Measurements from ENCODE around the gene CLSTN3. TPM values are rescaled to one million over a fixed set of nuclear protein-coding genes. Genes with fewer than 3 reads are reported as not detected.

The CLSTN3 gene
- total and polyA plus RNA-seq, 2 of the 8 experiments (the other 6 are each of a cell fraction or from before 2014, with no cell fraction given), result 20.4 to 26.3 TPM

- H3K27me3 ChIP-seq (replicated peaks in 1 of 4; ENCODE audit: control insufficient read depth in 3 of 4, extremely low read depth in 1 of 4, insufficient read depth in 3 of 4, low read length in 3 of 4), result peaks cover 0 to 9% (median 5%) of the 10 kb centered on the region in 4 experiments; a peak in 5 of 7 replicates
- no peak overlapping the region for H3K4ac ChIP-seq (replicated peaks; ENCODE audit: insufficient read length, low read depth, low read length)
- no peaks in the 10 kb centered on the region for H4K20me1 ChIP-seq (replicated peaks in 1 of 2; ENCODE audit: control insufficient read depth in 1 of 2, insufficient read depth in 2 of 2, low read length in 2 of 2)
- H3K36me3 ChIP-seq (ENCODE audit: control insufficient read depth in 2 of 4, insufficient read depth in 4 of 4, low read length in 3 of 4), result no peaks in the 10 kb centered on the region
- H3K23me2 ChIP-seq (ENCODE audit: low read depth, low read length), result peaks cover 10% of the 10 kb centered on the region
- peaks cover 0 to 14% (median 3%) of the 10 kb centered on the region in 4 experiments; a peak in 5 of 7 replicates for H3K4me1 ChIP-seq (replicated peaks in 1 of 4; ENCODE audit: control insufficient read depth in 3 of 4, insufficient read depth in 4 of 4, low read length in 3 of 4)
- POLR2A ChIA-PET (ENCODE audit: partially characterized antibody), result interaction anchor here (2.1 to 4.3 kb wide), 3 partner anchors 13 to 182 kb away, joined by 5 to 25 read pairs (median 8); partner anchors contain the start of genes C12orf57, C1RL and RNU7-1
- H4K91ac ChIP-seq (replicated peaks; ENCODE audit: insufficient read length, low read length), result no peak overlapping the region
- no peak overlapping the region for H3K4me3 ChIP-seq (ENCODE audit: extremely low read depth in 1 of 4, insufficient read depth in 2 of 4, low read depth in 3 of 4, low read length in 4 of 4)
- CTCF ChIA-PET (ENCODE audit: partially characterized antibody), result interaction anchor here (1.4 to 9.5 kb wide), 3 partner anchors 13 to 17 kb away, joined by 4 to 67 read pairs (median 34); partner anchors contain the start of gene C1RL
- H2BK120ac ChIP-seq (replicated peaks; ENCODE audit: low read depth, low read length), result no peak overlapping the region
- H3K79me1 ChIP-seq (ENCODE audit: low read depth, low read length), result no peaks in the 10 kb centered on the region
- no peak overlapping the region for H2BK20ac ChIP-seq (ENCODE audit: low read length)
- H2AK5ac ChIP-seq (ENCODE audit: low read depth, low read length), result no peak overlapping the region
- FAIRE-seq (no peak), DNase-seq (ENCODE audit: low read depth in 1 of 2, low spot score in 2 of 2) (no peak)
- no peak overlapping the region for H2AFZ ChIP-seq (ENCODE audit: low read length)
- no peaks in the 10 kb centered on the region for H3K9me3 ChIP-seq (ENCODE audit: insufficient read depth in 2 of 2, low read depth in 1 of 2, low read length in 1 of 2)
- no peak overlapping the region for H3K23ac ChIP-seq (ENCODE audit: insufficient read length)
- no peak overlapping the region for H4K5ac ChIP-seq (ENCODE audit: insufficient read length, low read depth, low read length)
- no peaks in the 10 kb centered on the region for H3K79me2 ChIP-seq (ENCODE audit: control insufficient read depth in 1 of 2, insufficient read depth in 2 of 2, low read length in 2 of 2)
- 85% methylated on average over 4 of the region's 4 CpGs; no CpG with 5 or more reads in 1 of the 2 experiments for WGBS, 2 experiments (ENCODE audit: extremely low coverage in 1 of 2, insufficient coverage in 1 of 2, insufficient read length in 1 of 2, insufficient replicate concordance in 2 of 2, low coverage in 1 of 2, low lambda C conversion rate in 2 of 2, missing lambda C conversion rate in 1 of 2)
- H2BK5ac ChIP-seq (ENCODE audit: low read depth, low read length), result no peak overlapping the region
- H3K27ac ChIP-seq (ENCODE audit: low read depth, low read length), result no peak overlapping the region
- no peak overlapping the region for H4K8ac ChIP-seq (ENCODE audit: extremely low read depth, insufficient read depth, low read length)
- H2BK15ac ChIP-seq (ENCODE audit: low read length), result no peak overlapping the region
- no peak overlapping the region for H3K9ac ChIP-seq (replicated peaks in 1 of 4; ENCODE audit: extremely low read depth in 1 of 4, low read depth in 3 of 4, low read length in 3 of 4)
- no peak overlapping the region for H3K4me2 ChIP-seq (ENCODE audit: insufficient read depth in 1 of 2, low read depth in 2 of 2, low read length in 2 of 2)
- no peak overlapping the region for H2BK12ac ChIP-seq (ENCODE audit: low read depth, low read length)
- no peak overlapping the region for H3K56ac ChIP-seq (replicated peaks; ENCODE audit: insufficient read length, low read depth, low read length)
- H3K14ac ChIP-seq (ENCODE audit: insufficient read length), result no peak overlapping the region
- no peak overlapping the region for H3K18ac ChIP-seq (ENCODE audit: extremely low read depth, low read length)
- no peak for TF ChIP-seq CTBP2 (IDR thresholded peaks at IDR 0.05; ENCODE audit: borderline replicate concordance, insufficient read depth, insufficient read length, low read length)
- no peak for TF ChIP-seq HDAC2 (IDR thresholded peaks at IDR 0.05; ENCODE audit: borderline replicate concordance in 1 of 2, low read depth in 2 of 2, low read length in 2 of 2)
- no peak for TF ChIP-seq ATF3 (IDR thresholded peaks at IDR 0.05; ENCODE audit: insufficient read depth, low read depth, low read length)
- no peak for TF ChIP-seq SUZ12 (IDR thresholded peaks at IDR 0.05; ENCODE audit: low read length)
- no peak for TF ChIP-seq TEAD4 (IDR thresholded peaks at IDR 0.05; ENCODE audit: low read depth, low read length)
- no peak for TF ChIP-seq CHD2 (IDR thresholded peaks at IDR 0.05; ENCODE audit: low read length)
- TF ChIP-seq RFX5 (IDR thresholded peaks at IDR 0.05; ENCODE audit: borderline replicate concordance, low read depth, low read length), result no peak
- TF ChIP-seq JUN (IDR thresholded peaks at IDR 0.05; ENCODE audit: low read depth, low read length), result no peak
- TF ChIP-seq KDM1A (IDR thresholded peaks at IDR 0.05; ENCODE audit: borderline replicate concordance, low read length), result no peak
- TF ChIP-seq SIRT6 (IDR thresholded peaks at IDR 0.05; ENCODE audit: low read length), result no peak
- TF ChIP-seq CBX5 (IDR thresholded peaks at IDR 0.05; ENCODE audit: low read depth, low read length), result no peak
Observed at GRCh38 chr12:7125632-7126227, 4.4 kb upstream of the CLSTN3 start.
